ENCODE data around the gene INPP5D.

The INPP5D gene

DNA sequence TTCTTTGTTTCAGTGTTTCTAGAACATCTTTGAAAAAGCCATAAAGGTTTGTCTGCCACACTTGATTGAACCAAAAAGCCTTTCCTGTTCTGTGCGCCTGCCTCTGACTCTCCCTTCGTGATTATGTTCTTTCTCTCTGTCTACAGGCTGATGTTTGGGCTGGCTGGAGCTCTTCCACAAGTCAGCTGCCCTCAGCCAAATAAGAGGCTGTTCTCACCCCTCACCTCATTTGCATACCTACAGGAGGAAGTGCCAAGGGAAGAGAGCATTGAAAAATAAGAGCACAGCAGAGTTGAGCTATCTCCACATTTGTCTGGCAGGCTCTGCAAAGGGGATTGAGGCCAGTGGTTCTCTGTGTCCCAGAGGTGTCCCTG lies 15.8 kb downstream of the INPP5D start:
- TF ChIP-seq, protein P1, sequence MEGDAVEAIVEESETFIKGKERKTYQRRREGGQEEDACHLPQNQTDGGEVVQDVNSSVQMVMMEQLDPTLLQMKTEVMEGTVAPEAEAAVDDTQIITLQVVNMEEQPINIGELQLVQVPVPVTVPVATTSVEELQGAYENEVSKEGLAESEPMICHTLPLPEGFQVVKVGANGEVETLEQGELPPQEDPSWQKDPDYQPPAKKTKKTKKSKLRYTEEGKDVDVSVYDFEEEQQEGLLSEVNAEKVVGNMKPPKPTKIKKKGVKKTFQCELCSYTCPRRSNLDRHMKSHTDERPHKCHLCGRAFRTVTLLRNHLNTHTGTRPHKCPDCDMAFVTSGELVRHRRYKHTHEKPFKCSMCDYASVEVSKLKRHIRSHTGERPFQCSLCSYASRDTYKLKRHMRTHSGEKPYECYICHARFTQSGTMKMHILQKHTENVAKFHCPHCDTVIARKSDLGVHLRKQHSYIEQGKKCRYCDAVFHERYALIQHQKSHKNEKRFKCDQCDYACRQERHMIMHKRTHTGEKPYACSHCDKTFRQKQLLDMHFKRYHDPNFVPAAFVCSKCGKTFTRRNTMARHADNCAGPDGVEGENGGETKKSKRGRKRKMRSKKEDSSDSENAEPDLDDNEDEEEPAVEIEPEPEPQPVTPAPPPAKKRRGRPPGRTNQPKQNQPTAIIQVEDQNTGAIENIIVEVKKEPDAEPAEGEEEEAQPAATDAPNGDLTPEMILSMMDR (IDR thresholded peaks at IDR 0.05; ENCODE audit: low read length, missing control alignments): no peak
- no peak overlapping the region for H3K4me3 ChIP-seq (replicated peaks; ENCODE audit: low read depth, low read length)
- no peak for DNase-seq (ENCODE audit: low read depth)

DNA sequence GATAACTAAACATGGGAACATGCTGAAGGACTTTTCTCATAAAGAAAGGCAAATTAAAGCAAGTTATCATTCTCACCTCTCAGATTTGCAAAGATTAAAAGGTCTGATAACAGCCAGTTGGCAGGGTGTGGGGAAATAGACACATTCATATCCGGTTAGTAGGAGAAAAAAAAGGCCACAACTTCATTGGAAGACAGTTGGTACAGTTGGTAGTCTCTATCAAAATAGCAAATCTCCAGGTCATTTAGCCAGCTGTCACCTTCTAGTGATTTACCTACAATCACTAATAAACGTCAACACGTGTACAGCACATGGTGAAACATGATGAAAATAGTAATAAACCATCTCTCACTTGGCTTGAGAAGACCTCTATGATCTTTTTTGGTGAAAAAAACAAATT lies 16.6 kb downstream of the INPP5D start:
- no peak for DNase-seq (ENCODE audit: low read depth)
- H3K4me3 ChIP-seq (replicated peaks; ENCODE audit: low read depth, low read length): no peak overlapping the region
- TF ChIP-seq, protein P1 (IDR thresholded peaks at IDR 0.05; ENCODE audit: low read length, missing control alignments): no peak

DNA sequence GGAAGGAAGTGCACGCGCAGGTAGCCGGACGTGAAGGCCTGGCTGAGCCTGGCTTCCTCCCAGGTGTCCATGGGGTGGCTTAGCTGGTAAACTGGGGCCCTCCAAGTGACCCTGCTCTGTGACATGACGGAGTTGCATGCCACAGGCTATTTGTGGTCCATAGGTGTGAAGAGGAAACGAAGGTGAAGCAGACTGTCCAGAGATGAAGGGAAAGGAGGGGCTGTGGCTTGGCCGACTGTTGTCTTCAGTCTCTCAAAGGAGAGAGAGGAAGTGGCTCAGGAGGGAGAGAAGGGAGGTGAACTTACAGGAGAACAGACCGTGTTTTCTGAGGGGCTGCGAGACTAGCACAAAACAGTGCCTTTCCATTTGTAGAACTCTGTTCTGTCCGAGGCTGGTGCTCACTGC lies 19.3 kb downstream of the INPP5D start:
- TF ChIP-seq, protein P1 (IDR thresholded peaks at IDR 0.05; ENCODE audit: low read length, missing control alignments): no peak
- no peak for DNase-seq (ENCODE audit: low read depth)
- no peak overlapping the region for H3K4me3 ChIP-seq (replicated peaks; ENCODE audit: low read depth, low read length)

DNA sequence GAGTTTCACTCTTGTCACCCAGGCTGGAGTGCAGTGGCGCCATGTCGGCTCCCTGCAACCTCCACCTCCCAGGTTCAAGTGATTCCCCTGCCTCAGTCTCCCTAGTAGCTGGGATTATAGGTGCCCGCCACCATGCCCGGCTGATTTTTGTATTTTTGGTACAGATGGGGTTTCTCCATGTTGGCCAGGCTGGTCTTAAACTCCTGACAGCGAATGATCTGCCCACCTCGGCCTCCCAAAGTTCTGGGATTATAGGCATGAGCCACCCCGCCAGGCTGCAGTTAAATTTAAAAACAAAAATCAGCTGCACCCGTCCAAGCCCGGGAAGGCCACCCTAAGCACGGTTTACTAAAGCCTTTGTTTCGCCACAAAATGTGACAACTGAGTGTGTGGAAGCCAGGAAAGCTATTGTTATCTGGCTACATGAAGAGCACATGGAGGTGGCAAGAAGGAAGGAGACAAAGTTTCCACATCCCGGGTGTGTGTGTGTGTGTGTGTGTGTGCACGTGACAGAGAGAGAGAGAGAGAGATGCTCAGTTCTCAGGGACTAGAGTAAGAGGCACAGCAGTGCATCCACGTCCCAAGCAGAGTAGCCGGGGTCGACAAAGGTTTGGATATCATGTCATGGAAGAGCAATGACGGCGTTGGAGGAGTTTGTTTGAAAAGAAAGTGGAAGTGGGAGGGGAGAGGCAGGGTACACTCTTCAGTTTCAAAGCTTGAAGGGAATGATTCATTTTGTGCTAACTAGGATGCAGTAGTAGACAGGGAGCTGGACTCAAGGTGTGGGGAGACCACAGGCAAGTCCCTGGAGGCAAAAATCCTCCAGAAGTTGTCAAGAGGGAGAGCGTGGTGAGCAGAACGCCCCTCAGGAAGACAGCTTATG lies 20.1 kb downstream of the INPP5D start:
- TF ChIP-seq, protein P1 (IDR thresholded peaks at IDR 0.05; ENCODE audit: low read length, missing control alignments): no peak
- H3K4me3 ChIP-seq (replicated peaks; ENCODE audit: low read depth, low read length): no peak overlapping the region
- no peak for DNase-seq (ENCODE audit: low read depth)

DNA sequence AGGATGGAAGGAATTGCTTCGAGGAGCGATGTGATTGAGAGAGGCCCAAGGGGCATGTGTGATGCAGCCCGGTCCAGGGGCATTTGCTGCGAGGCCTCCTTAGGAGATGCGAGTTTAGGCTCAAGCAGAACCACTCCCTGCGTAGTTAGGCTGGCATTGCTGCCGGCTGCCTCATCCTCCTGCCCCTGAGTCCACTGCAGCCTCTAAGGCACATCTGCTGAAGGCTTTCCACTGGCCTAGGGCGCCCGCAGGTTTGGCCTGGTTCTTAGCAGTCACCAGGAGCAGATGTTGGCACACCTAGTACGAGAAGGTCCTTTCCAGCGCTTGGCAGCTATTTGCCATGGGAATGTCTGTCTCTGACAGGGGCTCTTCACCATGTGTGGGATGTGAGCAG lies 20.7 kb downstream of the INPP5D start:
- no peak for DNase-seq (ENCODE audit: low read depth)
- H3K4me3 ChIP-seq (replicated peaks; ENCODE audit: low read depth, low read length): no peak overlapping the region
- TF ChIP-seq, protein P1 (IDR thresholded peaks at IDR 0.05; ENCODE audit: low read length, missing control alignments): no peak

DNA sequence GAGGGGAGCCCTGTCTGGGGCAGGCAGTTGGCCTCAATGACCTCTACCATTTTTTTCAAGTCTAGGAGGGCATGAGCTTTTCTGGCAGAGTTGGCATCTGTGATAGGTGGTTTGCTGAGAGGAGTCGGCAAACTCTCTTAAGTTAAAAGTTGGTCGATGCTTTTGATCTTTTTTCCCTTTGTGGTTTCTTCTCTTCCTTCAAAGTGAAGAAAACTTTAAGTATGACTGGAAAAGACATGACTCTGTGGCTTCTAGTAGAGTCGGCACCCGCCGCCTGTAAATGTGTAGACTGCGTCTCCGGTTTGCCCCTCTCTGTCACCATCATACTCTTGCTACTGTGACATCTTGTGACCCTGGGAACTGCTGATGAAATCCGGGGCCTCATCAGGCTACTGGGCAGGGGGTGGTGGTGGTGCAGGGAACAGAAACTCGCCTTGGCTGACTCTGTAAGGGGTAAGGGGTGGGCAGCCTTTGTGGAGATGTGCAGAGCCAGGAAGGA lies 21.1 kb downstream of the INPP5D start:
- no peak for DNase-seq (ENCODE audit: low read depth)
- TF ChIP-seq, protein P1 (IDR thresholded peaks at IDR 0.05; ENCODE audit: low read length, missing control alignments): no peak
- H3K4me3 ChIP-seq (replicated peaks; ENCODE audit: low read depth, low read length): no peak overlapping the region
